K562 (cell line): ENCODE measurements around the gene HSD17B3. TPM values are rescaled to one million over a fixed set of nuclear protein-coding genes. Genes with fewer than 3 reads are reported as not detected.

ENCODE experiments used
- GABPA ChIP-seq: fragments of 200-800 bp; sonication (Bioruptor generic); conservative IDR thresholded peaks from 2 replicates; pipeline ENCODE4 v1.6.1; 2016; ENCODE audit warnings: low read depth, missing genetic modification characterization, missing compliant biosample characterization
- GATAD2B ChIP-seq: fragments of 450-650 bp; IDR thresholded peaks from 2 replicates; pipeline ENCODE4 v1.6.1; 2017; ENCODE audit warnings: mild to moderate bottlenecking, borderline replicate concordance
- KDM1A ChIP-seq, 2 experiments: fragments of 450-650 bp; IDR thresholded peaks; 2 replicates each; pipeline ENCODE4 v1.6.1; 2016; ENCODE audit warnings: mild to moderate bottlenecking in 2 of 2
- MNT ChIP-seq, 2 experiments: fragments of 450-650 bp; conservative IDR thresholded peaks; 2 replicates each; pipeline ENCODE4 v1.6.1; 2017; ENCODE audit warnings: mild to moderate bottlenecking in 2 of 2, moderate library complexity in 2 of 2
- NR2C2 ChIP-seq, 2 experiments: fragments of 200-800 bp in 1 of 2; sonication (Bioruptor generic) in 1 of 2; sonication (generic) in 1 of 2; formaldehyde crosslinking in 1 of 2; IDR thresholded peaks; 2 replicates each; pipeline versions ENCODE4 v1.6.1 to v1.8.0; 2016 to 2022; ENCODE audit warnings: mild to moderate bottlenecking in 1 of 2, missing compliant biosample characterization in 1 of 2, missing genetic modification characterization in 1 of 2, missing genetic modification reagents in 1 of 2
- PKNOX1 ChIP-seq: fragments of 450-650 bp; IDR thresholded peaks from 2 replicates; pipeline ENCODE4 v1.6.1; 2016
- POU5F1 ChIP-seq: fragments of 150-350 bp; IDR thresholded peaks from 2 replicates; pipeline ENCODE4 v1.6.1; 2014; ENCODE audit warnings: borderline replicate concordance, low read length, low read depth, mild to moderate bottlenecking; ENCODE audit not compliant: partially characterized antibody
- SMARCA4 ChIP-seq: fragments of 450-650 bp; IDR thresholded peaks from 2 replicates; pipeline ENCODE4 v1.6.1; 2016
- VEZF1 ChIP-seq: fragments of 200-800 bp; sonication (Bioruptor generic); IDR thresholded peaks from 2 replicates; pipeline ENCODE4 v1.6.1; 2017; ENCODE audit warnings: missing genetic modification characterization, missing compliant biosample characterization
- ZBTB33 ChIP-seq: sonication (generic); formaldehyde crosslinking; IDR thresholded peaks from 2 replicates; pipeline ENCODE4 v1.8.1; 2023; ENCODE audit warnings: mild to moderate bottlenecking, missing genetic modification reagents
- ZNF146 ChIP-seq: IDR thresholded peaks from one replicate; pipeline ENCODE4 v1.6.1; 2018; ENCODE audit warnings: missing compliant biosample characterization; ENCODE audit not compliant: unreplicated experiment
- polyA plus RNA-seq, 8 experiments: library from polyadenylated mRNA; depleted of rRNA in 4 of 8; stranded (reverse) in 5 of 8; unstranded in 3 of 8; fragments of >200 nt; fragmentation: Nextera tagmentation in 2 of 8; fragmentation: Illumina TruSeq in 1 of 8; extraction: Ambion mirVana in 2 of 8; extraction: Trizol in 1 of 8; gene quantifications; 2 replicates each; pipeline versions ENCODE4 v1.2.1 to v1.2.3, GENCODE V29; 2011 to 2014; ENCODE audit warnings: inconsistent platforms in 1 of 8, missing spikeins in 1 of 8
- total RNA-seq, 7 experiments: library from RNA; depleted of rRNA in 6 of 7; stranded (reverse); fragments of >200 nt in 6 of 7; fragmentation: Illumina TruSeq in 2 of 7; extraction: Trizol in 2 of 7; gene quantifications; 2 replicates each; pipeline versions ENCODE4 v1.2.1 to v1.2.3, GENCODE V29; 2011 to 2021; ENCODE audit warnings: low replicate concordance in 1 of 7

The HSD17B3 gene
- total and polyA plus RNA-seq, 9 of the 15 experiments (the other 6 are each of a cell fraction or from before 2014, with no cell fraction given) = not detected

DNA sequence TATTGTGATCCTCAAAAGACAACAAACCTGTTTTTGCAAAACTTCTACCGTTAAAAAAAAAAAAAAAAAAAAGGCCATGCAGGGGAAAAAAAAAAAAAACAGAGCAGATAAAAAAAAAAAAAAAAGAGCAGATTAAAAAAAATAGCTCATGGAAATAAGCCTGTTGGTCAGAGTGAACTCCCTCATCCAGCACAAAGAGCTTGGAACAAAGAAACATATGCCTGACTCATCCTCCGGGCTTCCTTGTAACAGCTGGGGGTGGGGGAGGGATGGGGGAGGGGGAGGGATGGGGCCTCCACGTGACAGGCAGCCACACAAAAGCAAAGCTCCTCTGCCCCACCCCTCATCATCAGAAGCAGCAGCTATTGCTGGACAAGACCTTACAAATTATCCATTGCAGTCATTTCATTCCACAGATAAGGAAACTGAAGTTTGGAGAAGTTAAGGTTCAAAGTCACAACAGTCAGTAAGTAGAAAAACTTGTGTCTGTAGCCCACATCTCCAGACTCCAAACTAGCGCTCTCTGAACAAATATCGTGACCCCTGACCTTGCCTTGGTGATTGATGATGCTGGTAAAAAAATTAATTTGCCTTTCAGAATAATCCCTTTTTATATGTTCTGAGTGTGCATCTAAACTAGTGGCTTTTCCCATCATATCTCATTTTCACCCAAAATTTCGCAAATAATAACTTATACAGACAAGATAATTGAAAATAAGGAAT lies 42.6 kb upstream of the HSD17B3 start (continued):
- no peak for TF ChIP-seq GABPA (tag)
- no peak for TF ChIP-seq POU5F1
- no peak for TF ChIP-seq ZNF146 (CRISPR knock-in tag)
- TF ChIP-seq VEZF1 (CRISPR knock-in tag) = peak; percentile 70
- 0 out of 4 replicates have a peak, but pooled peaks of 1 of the 2 experiments have one; percentile 20 for TF ChIP-seq MNT (conservative IDR thresholded peaks at IDR 0.05)
- peak in 1 of 2 experiments; percentile 46; a peak in 1 of 4 replicates for TF ChIP-seq KDM1A (IDR thresholded peaks at IDR 0.05)
- TF ChIP-seq PKNOX1 = peak; percentile 43; the same call in 1 of the 2 replicates
- TF ChIP-seq SMARCA4 = peak; percentile 47; the same call in 1 of the 2 replicates
- TF ChIP-seq ZBTB33 = peak; percentile 73; the same call in 1 of the 2 replicates
- TF ChIP-seq GATAD2B = no peak
- TF ChIP-seq NR2C2 (CRISPR knock-in tag; IDR thresholded peaks at IDR 0.05) = no peak
- TF ChIP-seq NR2C2 (tag; IDR thresholded peaks at IDR 0.05) = peak; percentile 33; the same call in 1 of the 2 replicates
